DOHH2 (cell line): ENCODE results near the gene HERC5.

Experiments used
- H3F3A ChIP-seq: fragments of 200-600 bp; sonication (generic), shearing (Covaris generic); 2 replicates; pipeline ENCODE4 v1.6.0; 2016; ENCODE audit warnings: antibody characterized with exemption, mild to moderate bottlenecking; ENCODE audit not compliant: control insufficient read depth, insufficient read depth
- H3K27ac ChIP-seq: fragments of 200-600 bp; sonication (generic); 2 replicates; pipeline ENCODE4 v1.5.1; 2014; ENCODE audit warnings: low read depth, mild to moderate bottlenecking, low read length, moderate library complexity
- H3K27me3 ChIP-seq: fragments of 200-600 bp; sonication (generic); 2 replicates; pipeline ENCODE4 v1.6.1; 2014; ENCODE audit warnings: mild to moderate bottlenecking, low read length, mixed read lengths; ENCODE audit not compliant: control insufficient read depth
- H3K36me3 ChIP-seq: fragments of 200-600 bp; sonication (generic); 2 replicates; pipeline ENCODE4 v1.6.1; 2014; ENCODE audit warnings: mild to moderate bottlenecking, low read length, moderate library complexity, mixed read lengths; ENCODE audit not compliant: control insufficient read depth
- H3K4me1 ChIP-seq: fragments of 200-600 bp; sonication (generic); 2 replicates; pipeline ENCODE4 v1.6.1; 2014; ENCODE audit warnings: mild to moderate bottlenecking, low read length, mixed read lengths; ENCODE audit not compliant: control insufficient read depth
- H3K4me2 ChIP-seq: fragments of 200-600 bp; sonication (generic); 2 replicates; pipeline ENCODE4 v1.6.0; 2014; ENCODE audit warnings: mild to moderate bottlenecking, low read length, moderate library complexity
- H3K4me3 ChIP-seq: fragments of 200-600 bp; sonication (generic); 2 replicates; pipeline ENCODE4 v1.5.1; 2014; ENCODE audit warnings: mild to moderate bottlenecking, low read length, mixed read lengths
- H3K79me2 ChIP-seq: fragments of 200-600 bp; sonication (generic); 2 replicates; pipeline ENCODE4 v1.6.1; 2014; ENCODE audit warnings: mild to moderate bottlenecking, low read length, mixed read lengths; ENCODE audit not compliant: control insufficient read depth
- H3K9me2 ChIP-seq: fragments of 200-600 bp; sonication (generic); replicated peaks from 2 replicates; pipeline ENCODE4 v1.6.1; 2014; ENCODE audit warnings: mild to moderate bottlenecking, low read length, mixed read lengths; ENCODE audit not compliant: control insufficient read depth
- H3K9me3 ChIP-seq: fragments of 200-600 bp; sonication (generic); 2 replicates; pipeline ENCODE4 v1.6.1; 2014; ENCODE audit warnings: antibody characterized with exemption, low read length, mixed read lengths; ENCODE audit not compliant: control insufficient read depth, insufficient read depth
- H4K20me1 ChIP-seq: fragments of 200-600 bp; sonication (generic); 2 replicates; pipeline ENCODE4 v1.6.0; 2014; ENCODE audit warnings: low read depth, mild to moderate bottlenecking, antibody characterized with exemption, low read length, moderate library complexity; ENCODE audit not compliant: control insufficient read depth, insufficient read depth
- EZH2phosphoT487 ChIP-seq: fragments of 200-600 bp; sonication (generic); IDR thresholded peaks from 2 replicates; pipeline ENCODE4 v1.6.1; 2017; ENCODE audit warnings: borderline replicate concordance, mild to moderate bottlenecking, antibody characterized with exemption, low read length, moderate library complexity, mixed read lengths
- TF ChIP-seq, protein P1 (sequence below): fragments of 200-600 bp; sonication (generic); IDR thresholded peaks from one replicate; pipeline ENCODE4 v1.5.1; 2014; ENCODE audit warnings: antibody characterized with exemption, mild to moderate bottlenecking, low read depth, low read length; ENCODE audit not compliant: poor library complexity, severe bottlenecking

Gene HERC5

DNA sequence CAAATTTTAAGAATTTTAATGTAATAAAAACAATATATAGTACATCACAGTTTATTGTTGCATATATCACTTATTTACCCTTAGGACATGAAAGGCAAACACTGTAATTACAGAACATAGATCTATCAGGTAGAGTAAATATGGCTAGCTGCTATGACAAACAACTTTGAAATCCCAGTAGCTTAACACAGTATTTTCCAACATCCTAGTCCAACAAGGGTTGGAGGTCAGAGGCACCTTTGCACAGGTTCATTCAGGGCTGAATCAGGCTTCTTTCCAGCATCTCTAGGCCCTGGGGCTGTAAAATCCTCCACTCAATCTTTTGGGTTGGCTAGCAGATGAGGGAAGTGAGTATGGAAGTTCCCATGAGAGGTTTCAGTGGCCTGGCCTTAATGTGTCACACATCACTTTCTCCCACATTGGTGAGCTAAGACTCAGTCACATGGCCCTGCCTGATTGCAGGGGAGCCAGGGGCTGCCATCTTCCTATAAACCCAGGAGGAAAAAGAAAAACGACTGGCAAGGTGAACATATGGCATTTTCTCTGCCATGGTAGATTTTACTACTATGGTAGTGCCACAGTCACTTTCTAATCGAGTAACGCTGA is 45.3 kb upstream of the HERC5 start:
- Histone ChIP-seq H3F3A (no peaks in the 10 kb centered on the region), H3K4me3 (no peak overlapping the region), H3K9me2 (no peaks in the 10 kb centered on the region), H3K9me3 (no peaks in the 10 kb centered on the region), H3K4me1 (no peaks in the 10 kb centered on the region), H3K27me3 (no peaks in the 10 kb centered on the region; the same call in 1 of the 2 replicates), H3K4me2 (no peak overlapping the region), H3K36me3 (no peaks in the 10 kb centered on the region), H4K20me1 (no peaks in the 10 kb centered on the region), H3K27ac (no peak overlapping the region), H3K79me2 (no peaks in the 10 kb centered on the region)
- TF ChIP-seq EZH2phosphoT487: no peak
- TF ChIP-seq, protein P1, sequence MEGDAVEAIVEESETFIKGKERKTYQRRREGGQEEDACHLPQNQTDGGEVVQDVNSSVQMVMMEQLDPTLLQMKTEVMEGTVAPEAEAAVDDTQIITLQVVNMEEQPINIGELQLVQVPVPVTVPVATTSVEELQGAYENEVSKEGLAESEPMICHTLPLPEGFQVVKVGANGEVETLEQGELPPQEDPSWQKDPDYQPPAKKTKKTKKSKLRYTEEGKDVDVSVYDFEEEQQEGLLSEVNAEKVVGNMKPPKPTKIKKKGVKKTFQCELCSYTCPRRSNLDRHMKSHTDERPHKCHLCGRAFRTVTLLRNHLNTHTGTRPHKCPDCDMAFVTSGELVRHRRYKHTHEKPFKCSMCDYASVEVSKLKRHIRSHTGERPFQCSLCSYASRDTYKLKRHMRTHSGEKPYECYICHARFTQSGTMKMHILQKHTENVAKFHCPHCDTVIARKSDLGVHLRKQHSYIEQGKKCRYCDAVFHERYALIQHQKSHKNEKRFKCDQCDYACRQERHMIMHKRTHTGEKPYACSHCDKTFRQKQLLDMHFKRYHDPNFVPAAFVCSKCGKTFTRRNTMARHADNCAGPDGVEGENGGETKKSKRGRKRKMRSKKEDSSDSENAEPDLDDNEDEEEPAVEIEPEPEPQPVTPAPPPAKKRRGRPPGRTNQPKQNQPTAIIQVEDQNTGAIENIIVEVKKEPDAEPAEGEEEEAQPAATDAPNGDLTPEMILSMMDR: no peak

DNA sequence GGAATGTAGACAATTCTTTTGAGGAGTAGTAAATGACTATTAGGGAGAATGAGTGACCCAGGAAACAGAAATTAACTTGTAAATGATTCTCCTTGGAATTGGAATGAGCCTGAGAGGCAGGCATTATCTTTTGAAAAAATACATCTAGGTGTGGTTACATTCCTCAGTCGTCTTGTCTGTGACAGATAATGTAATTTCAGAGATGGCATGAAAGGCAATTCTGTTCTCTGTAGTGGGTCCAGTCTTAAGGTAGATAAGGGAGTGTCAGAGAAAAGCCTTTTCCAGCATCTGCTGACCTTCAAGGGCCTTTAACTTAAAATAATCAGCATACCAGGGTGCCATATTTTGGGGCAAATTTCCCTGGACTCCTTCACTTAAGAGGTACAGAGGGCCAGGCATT is 43.1 kb upstream of the HERC5 start:
- Histone ChIP-seq H3K4me3 (no peak overlapping the region), H3K27ac (no peak overlapping the region), H3K9me2 (no peaks in the 10 kb centered on the region), H3K4me1 (no peaks in the 10 kb centered on the region), H3K27me3 (no peaks in the 10 kb centered on the region; the same call in 1 of the 2 replicates), H4K20me1 (no peaks in the 10 kb centered on the region), H3K79me2 (no peaks in the 10 kb centered on the region), H3K36me3 (no peaks in the 10 kb centered on the region), H3K4me2 (no peak overlapping the region), H3F3A (no peaks in the 10 kb centered on the region), H3K9me3 (no peaks in the 10 kb centered on the region)
- TF ChIP-seq, protein P1: no peak
- TF ChIP-seq EZH2phosphoT487: no peak

DNA sequence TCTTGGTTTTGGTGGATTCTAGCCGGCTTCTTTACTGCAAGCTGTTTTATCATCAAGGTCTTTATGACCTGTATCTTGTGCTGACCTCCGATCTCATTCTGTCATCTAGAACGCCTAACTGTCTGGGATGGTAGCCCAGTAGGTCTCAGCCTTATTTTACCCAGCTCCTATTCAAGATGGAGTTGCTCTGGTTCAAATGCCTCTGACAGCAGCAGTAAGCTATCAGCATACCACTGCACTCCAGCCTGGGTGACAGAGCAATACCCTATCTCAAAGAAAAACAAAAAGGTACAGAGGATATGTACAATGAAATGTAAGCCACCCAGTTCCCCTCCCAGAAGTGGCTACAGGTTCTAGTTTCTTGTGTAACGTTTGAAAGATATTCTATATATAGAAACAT is 42.2 kb upstream of the HERC5 start:
- no peak for TF ChIP-seq EZH2phosphoT487
- TF ChIP-seq, protein P1: no peak
- Histone ChIP-seq H3K36me3 (no peaks in the 10 kb centered on the region), H3K79me2 (no peaks in the 10 kb centered on the region), H3K27ac (no peak overlapping the region), H3K27me3 (peaks cover 3% of the 10 kb centered on the region; the same call in 1 of the 2 replicates), H3K9me2 (no peaks in the 10 kb centered on the region), H3K4me1 (no peaks in the 10 kb centered on the region), H3K9me3 (no peaks in the 10 kb centered on the region), H3F3A (no peaks in the 10 kb centered on the region), H4K20me1 (no peaks in the 10 kb centered on the region), H3K4me3 (no peak overlapping the region), H3K4me2 (no peak overlapping the region)
